Prostate gland (tissue), 2 donors: ENCODE data around the gene NUDT22.

Experiments
- POLR2A ChIP-seq: fragments of 450-650 bp; IDR thresholded peaks from one replicate; pipeline ENCODE4 v1.6.1; 2016; ENCODE audit warnings: antibody characterized with exemption, mild to moderate bottlenecking
- POLR2AphosphoS5 ChIP-seq: sonication (generic); formaldehyde crosslinking; IDR thresholded peaks from one replicate; pipeline ENCODE4 v1.6.1; 2017; ENCODE audit warnings: antibody characterized with exemption
- TF ChIP-seq, protein P1 (sequence below), 4 experiments: fragments of 200-600 bp in 2 of 4; fragments of 450-650 bp in 2 of 4; sonication (generic) in 2 of 4; IDR thresholded peaks; 1 replicate in 3 of 4; 2 replicates in 1 of 4; pipeline ENCODE4 v1.5.1; 2016 to 2019; ENCODE audit warnings: antibody characterized with exemption in 4 of 4, mild to moderate bottlenecking in 2 of 4, moderate library complexity in 2 of 4

DNA sequence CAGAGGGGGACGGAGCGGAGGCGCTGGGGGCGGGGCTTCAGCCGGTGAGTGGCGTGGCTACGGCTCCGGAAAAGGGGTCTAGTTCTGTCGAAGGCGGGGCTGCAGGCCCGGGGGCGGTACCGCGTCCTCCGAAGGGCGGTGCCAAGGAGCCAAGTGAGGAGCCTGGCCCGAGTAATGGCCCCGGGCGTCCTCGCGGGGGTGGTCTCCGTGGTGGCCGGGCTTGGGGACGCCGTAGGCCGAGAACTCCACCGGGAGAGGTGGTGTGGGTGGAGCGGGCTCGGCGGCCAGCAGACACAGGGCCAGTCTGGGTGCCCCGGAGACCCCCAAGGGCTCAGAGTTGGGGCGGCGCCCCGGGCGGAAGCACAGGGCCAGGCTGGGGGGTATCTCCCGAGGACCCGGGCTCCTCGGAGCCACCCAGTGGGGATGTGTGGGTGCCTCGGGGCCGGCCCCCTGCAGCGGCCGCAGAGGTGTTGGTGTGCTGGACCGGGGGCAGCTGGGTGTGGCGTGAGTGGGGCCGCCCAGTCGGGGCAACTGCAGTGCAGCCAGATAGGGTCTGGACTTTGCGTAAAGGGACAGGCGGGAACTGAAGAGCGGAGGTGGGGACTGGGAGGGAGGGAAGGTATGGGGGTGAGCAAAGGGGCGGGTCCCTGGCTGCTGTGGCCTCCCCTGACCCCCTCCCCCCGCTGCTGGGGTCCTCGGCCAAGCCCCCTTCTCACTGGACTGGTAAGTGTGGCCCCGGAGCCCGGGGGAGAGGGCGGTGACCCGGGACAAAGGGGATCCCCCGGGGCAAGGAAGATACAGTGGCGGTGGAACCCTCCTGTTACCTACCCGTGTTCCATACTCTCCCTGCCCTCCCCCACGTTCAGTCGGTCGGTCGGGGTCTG is 15.7 kb downstream of the NUDT22 start:
- peak; percentile 95 for TF ChIP-seq POLR2A
- TF ChIP-seq POLR2AphosphoS5 = peak; percentile 80
- TF ChIP-seq, protein P1, sequence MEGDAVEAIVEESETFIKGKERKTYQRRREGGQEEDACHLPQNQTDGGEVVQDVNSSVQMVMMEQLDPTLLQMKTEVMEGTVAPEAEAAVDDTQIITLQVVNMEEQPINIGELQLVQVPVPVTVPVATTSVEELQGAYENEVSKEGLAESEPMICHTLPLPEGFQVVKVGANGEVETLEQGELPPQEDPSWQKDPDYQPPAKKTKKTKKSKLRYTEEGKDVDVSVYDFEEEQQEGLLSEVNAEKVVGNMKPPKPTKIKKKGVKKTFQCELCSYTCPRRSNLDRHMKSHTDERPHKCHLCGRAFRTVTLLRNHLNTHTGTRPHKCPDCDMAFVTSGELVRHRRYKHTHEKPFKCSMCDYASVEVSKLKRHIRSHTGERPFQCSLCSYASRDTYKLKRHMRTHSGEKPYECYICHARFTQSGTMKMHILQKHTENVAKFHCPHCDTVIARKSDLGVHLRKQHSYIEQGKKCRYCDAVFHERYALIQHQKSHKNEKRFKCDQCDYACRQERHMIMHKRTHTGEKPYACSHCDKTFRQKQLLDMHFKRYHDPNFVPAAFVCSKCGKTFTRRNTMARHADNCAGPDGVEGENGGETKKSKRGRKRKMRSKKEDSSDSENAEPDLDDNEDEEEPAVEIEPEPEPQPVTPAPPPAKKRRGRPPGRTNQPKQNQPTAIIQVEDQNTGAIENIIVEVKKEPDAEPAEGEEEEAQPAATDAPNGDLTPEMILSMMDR (IDR thresholded peaks at IDR 0.05) = peak in 1 of 4 experiments; percentile 27
